NT2/D1 (cell line): ENCODE results near the gene HYCC2.

Experiments
- SUZ12 ChIP-seq: IDR thresholded peaks from 2 replicates; pipeline ENCODE4 v1.6.1; 2011; ENCODE audit not compliant: insufficient read length, insufficient read depth; ENCODE audit errors: extremely low read depth
- YY1 ChIP-seq: IDR thresholded peaks from 2 replicates; pipeline ENCODE4 v1.6.1; 2011; ENCODE audit not compliant: insufficient read length, insufficient read depth

DNA sequence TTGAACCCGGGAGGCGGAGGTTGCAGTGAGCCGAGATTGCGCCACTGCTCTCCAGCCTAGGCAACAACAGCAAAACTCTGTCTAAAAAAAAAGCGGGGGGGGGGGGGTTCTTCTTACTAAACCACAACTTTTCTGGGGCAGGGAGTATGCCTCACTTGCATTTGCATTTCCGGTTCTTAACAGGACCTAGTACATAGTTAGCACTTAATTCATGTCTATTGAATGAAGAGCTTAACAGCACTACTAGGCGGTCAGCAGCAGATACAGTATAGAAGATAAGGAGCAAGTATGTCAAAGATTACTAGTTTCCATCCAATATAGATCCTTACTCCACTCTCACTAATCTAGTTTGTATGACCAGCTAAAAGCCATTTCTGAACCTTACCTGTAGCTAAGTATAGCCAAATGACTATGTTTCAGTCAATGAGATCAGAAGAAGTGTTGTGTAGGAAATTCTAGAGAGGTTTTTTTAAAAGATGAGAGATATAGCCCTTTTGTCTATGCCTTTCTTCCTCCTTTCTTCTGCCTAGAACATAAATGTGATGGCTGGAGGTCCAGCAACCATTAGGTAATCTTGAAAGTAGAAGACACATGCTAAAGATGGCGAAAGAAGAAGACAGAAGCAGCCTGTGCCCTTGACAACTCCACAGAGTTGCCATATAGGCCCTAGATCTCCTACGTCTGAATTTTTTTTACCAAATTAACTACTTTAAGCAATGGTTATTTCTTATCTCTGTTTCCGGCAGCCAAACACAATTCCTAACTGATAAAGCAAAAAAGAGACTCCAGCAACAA lies 11.3 kb downstream of the HYCC2 start:
- TF ChIP-seq YY1 (no peak), SUZ12 (no peak)
